ENCODE measurements around the gene PDZRN3. TPM values are rescaled to one million over a fixed set of nuclear protein-coding genes. Genes with fewer than 3 reads are reported as not detected.

PDZRN3 gene
- total and polyA plus RNA-seq, 2 of the 13 experiments (the other 11 are each of a cell fraction or from before 2014, with no cell fraction given): not detected

DNA sequence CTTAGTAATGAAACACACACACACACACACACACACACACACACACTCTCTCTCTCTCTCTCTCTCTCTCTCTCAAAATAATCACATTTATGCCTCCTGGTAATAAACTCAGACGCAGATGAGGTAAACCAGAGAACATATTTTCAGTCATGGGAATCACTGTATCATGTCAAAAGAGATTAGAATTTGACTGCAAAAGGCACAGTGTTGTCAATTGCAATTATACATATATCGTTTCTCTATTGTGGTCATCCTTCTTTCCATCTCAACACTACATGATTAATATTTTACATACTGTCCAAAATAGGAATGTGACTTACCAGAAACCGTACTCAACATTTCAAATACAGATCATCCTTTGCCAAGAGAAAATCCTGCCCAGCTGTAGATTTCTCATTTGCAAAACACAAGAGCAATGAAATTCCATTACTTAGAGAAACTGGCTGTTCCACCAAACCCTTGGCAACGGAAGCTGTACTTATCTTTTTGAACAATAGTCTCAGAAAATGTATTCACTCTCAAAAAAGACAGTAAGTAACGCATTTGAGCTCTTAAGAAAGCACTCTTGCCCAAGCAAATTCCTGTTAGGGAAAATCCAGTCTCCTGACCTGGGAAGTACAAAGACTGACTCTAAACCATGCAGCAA lies 24.3 kb downstream of the PDZRN3 start:
- no TSS peak for BruUV-seq (replicated peaks)
- WGBS (ENCODE audit: low lambda C conversion rate): 11% methylated on average over 5 of the region's 5 CpGs
- Histone ChIP-seq H3K27me3 (ENCODE audit: control insufficient read depth in 1 of 2, insufficient read depth in 2 of 2, low read length in 2 of 2) (no peaks in the 10 kb centered on the region), H4K20me1 (ENCODE audit: insufficient read depth, low read length) (no peaks in the 10 kb centered on the region), H3K9ac (ENCODE audit: insufficient read depth, low read depth, low read length) (no peak overlapping the region), H3K4me1 (ENCODE audit: insufficient read depth, low read length) (no peaks in the 10 kb centered on the region), H3K27ac (ENCODE audit: extremely low read length, insufficient read depth, low read length) (no peak overlapping the region), H3K9me3 (ENCODE audit: low read length) (no peaks in the 10 kb centered on the region), H3K79me2 (ENCODE audit: insufficient read depth, low read length) (no peaks in the 10 kb centered on the region), H2AFZ (ENCODE audit: low read length) (no peak overlapping the region), H3K4me3 (replicated peaks in 1 of 3; ENCODE audit: insufficient read depth in 1 of 3, low read depth in 2 of 3, low read length in 3 of 3) (no peak overlapping the region), H3K36me3 (replicated peaks in 1 of 2; ENCODE audit: control insufficient read depth in 1 of 2, insufficient read depth in 2 of 2, low read length in 2 of 2) (no peaks in the 10 kb centered on the region), H3K4me2 (ENCODE audit: low read depth, low read length) (no peak overlapping the region)
- POLR2A ChIA-PET: no interaction called here
- in situ Hi-C loops (cut with HindIII; ENCODE audit: extremely low pct_ligation_motif_present, low pct_unique_long_range_greater_than_20kb) (no loop called here), intact Hi-C loops (cut with micrococcal nuclease; ENCODE audit: unreplicated experiment) (no loop called here)
- CTCF ChIA-PET (ENCODE audit: low intra/inter-chr PET ratio, low total read pairs): no interaction called here
- ATAC-seq: no peak
- FAIRE-seq: no peak
- DNase-seq (ENCODE audit: low spot score): no peak
- TF ChIP-seq ZNF510 (CRISPR knock-in tag; IDR thresholded peaks at IDR 0.05; ENCODE audit: low read depth) (no peak), HNRNPLL (IDR thresholded peaks at IDR 0.05; ENCODE audit: low read depth, low read length, poor library complexity, severe bottlenecking) (no peak), SMARCE1 (IDR thresholded peaks at IDR 0.05; ENCODE audit: borderline replicate concordance) (no peak), ZNF766 (CRISPR knock-in tag; IDR thresholded peaks at IDR 0.05; ENCODE audit: borderline replicate concordance) (no peak), RARA (CRISPR knock-in tag; IDR thresholded peaks at IDR 0.05) (no peak), YEATS2 (CRISPR knock-in tag; IDR thresholded peaks at IDR 0.05; ENCODE audit: borderline replicate concordance) (no peak), ZEB1 (IDR thresholded peaks at IDR 0.05; ENCODE audit: insufficient replicate concordance, low read depth) (no peak), PAF1 (CRISPR knock-in tag; IDR thresholded peaks at IDR 0.05) (no peak), PHF20 (CRISPR knock-in tag; IDR thresholded peaks at IDR 0.05) (no peak), FOXJ3 (CRISPR knock-in tag; IDR thresholded peaks at IDR 0.05; ENCODE audit: borderline replicate concordance) (no peak), ZNF674 (CRISPR knock-in tag; IDR thresholded peaks at IDR 0.05; ENCODE audit: low read depth) (no peak), PAX8 (CRISPR knock-in tag; IDR thresholded peaks at IDR 0.05; ENCODE audit: borderline replicate concordance) (no peak), CENPX (CRISPR knock-in tag; IDR thresholded peaks at IDR 0.05) (no peak)
- TF ChIP-seq, protein P1, sequence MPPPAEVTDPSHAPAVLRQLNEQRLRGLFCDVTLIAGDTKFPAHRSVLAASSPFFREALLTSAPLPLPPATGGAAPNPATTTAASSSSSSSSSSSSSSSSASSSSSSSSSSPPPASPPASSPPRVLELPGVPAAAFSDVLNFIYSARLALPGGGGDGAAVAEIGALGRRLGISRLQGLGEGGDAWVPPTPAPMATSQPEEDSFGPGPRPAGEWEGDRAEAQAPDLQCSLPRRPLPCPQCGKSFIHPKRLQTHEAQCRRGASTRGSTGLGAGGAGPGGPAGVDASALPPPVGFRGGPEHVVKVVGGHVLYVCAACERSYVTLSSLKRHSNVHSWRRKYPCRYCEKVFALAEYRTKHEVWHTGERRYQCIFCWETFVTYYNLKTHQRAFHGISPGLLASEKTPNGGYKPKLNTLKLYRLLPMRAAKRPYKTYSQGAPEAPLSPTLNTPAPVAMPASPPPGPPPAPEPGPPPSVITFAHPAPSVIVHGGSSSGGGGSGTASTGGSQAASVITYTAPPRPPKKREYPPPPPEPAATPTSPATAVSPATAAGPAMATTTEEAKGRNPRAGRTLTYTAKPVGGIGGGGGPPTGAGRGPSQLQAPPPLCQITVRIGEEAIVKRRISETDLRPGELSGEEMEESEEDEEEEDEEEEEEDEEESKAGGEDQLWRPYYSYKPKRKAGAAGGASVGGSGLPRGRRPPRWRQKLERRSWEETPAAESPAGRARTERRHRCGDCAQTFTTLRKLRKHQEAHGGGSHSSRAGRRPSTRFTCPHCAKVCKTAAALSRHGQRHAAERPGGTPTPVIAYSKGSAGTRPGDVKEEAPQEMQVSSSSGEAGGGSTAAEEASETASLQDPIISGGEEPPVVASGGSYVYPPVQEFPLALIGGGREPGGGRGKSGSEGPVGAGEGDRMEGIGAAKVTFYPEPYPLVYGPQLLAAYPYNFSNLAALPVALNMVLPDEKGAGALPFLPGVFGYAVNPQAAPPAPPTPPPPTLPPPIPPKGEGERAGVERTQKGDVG (CRISPR knock-in tag; IDR thresholded peaks at IDR 0.05; ENCODE audit: borderline replicate concordance): no peak
- TF ChIP-seq, protein P2, sequence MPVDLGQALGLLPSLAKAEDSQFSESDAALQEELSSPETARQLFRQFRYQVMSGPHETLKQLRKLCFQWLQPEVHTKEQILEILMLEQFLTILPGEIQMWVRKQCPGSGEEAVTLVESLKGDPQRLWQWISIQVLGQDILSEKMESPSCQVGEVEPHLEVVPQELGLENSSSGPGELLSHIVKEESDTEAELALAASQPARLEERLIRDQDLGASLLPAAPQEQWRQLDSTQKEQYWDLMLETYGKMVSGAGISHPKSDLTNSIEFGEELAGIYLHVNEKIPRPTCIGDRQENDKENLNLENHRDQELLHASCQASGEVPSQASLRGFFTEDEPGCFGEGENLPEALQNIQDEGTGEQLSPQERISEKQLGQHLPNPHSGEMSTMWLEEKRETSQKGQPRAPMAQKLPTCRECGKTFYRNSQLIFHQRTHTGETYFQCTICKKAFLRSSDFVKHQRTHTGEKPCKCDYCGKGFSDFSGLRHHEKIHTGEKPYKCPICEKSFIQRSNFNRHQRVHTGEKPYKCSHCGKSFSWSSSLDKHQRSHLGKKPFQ (CRISPR knock-in tag; IDR thresholded peaks at IDR 0.05; ENCODE audit: insufficient replicate concordance): no peak
- TF ChIP-seq, protein P3, sequence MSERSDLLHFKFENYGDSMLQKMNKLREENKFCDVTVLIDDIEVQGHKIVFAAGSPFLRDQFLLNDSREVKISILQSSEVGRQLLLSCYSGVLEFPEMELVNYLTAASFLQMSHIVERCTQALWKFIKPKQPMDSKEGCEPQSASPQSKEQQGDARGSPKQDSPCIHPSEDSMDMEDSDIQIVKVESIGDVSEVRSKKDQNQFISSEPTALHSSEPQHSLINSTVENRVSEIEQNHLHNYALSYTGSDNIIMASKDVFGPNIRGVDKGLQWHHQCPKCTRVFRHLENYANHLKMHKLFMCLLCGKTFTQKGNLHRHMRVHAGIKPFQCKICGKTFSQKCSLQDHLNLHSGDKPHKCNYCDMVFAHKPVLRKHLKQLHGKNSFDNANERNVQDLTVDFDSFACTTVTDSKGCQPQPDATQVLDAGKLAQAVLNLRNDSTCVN (CRISPR knock-in tag; IDR thresholded peaks at IDR 0.05; ENCODE audit: borderline replicate concordance): no peak
- TF ChIP-seq, protein P4, sequence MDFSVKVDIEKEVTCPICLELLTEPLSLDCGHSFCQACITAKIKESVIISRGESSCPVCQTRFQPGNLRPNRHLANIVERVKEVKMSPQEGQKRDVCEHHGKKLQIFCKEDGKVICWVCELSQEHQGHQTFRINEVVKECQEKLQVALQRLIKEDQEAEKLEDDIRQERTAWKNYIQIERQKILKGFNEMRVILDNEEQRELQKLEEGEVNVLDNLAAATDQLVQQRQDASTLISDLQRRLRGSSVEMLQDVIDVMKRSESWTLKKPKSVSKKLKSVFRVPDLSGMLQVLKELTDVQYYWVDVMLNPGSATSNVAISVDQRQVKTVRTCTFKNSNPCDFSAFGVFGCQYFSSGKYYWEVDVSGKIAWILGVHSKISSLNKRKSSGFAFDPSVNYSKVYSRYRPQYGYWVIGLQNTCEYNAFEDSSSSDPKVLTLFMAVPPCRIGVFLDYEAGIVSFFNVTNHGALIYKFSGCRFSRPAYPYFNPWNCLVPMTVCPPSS (IDR thresholded peaks at IDR 0.05): no peak

All from HepG2 (cell line).